ENCODE results near the gene ST3GAL5.
"Not testable (repeated sequence)": the region's sequence is repeated elsewhere in the genome, so short reads cannot be mapped to it uniquely, and the experiment has no call there.

The ST3GAL5 gene

GRCh38 chr2:85893428-85894258 lies 4.9 kb upstream of the ST3GAL5 start:
- DNase-seq = no peak

GRCh38 chr2:85892216-85892944 lies 3.6 kb upstream of the ST3GAL5 start:
- no peak for DNase-seq

GRCh38 chr2:85890522-85891176 lies 1.9 kb upstream of the ST3GAL5 start:
- DNase-seq = peak in 1 of 2 donors; percentile 68

- DNase-seq = peak in 1 of 2 donors; percentile 63
These were observed 964 bp upstream of the ST3GAL5 start for GRCh38 chr2:85889627-85890281.

- peak in 1 of 2 donors; percentile 61 for DNase-seq
These were observed 638 bp downstream of the ST3GAL5 start for GRCh38 chr2:85888020-85888683.

GRCh38 chr2:85887566-85888019 lies 1.2 kb downstream of the ST3GAL5 start:
- DNase-seq = peak; percentile 75 to 87

GRCh38 chr2:85886590-85886989 lies 2.2 kb downstream of the ST3GAL5 start:
- peak in 1 of 2 donors; percentile 58 for DNase-seq

GRCh38 chr2:85886141-85886540 lies 2.6 kb downstream of the ST3GAL5 start:
- DNase-seq = no peak

GRCh38 chr2:85881781-85882180 lies 7.0 kb downstream of the ST3GAL5 start:
- not testable (repeated sequence) for DNase-seq

- DNase-seq = not testable (repeated sequence)
These were observed 8.0 kb downstream of the ST3GAL5 start for GRCh38 chr2:85880716-85881328.

GRCh38 chr2:85878719-85879370 lies 9.9 kb downstream of the ST3GAL5 start:
- no peak for DNase-seq

- DNase-seq = no peak
These were observed 13.3 kb downstream of the ST3GAL5 start for GRCh38 chr2:85875350-85876050.

- DNase-seq = no peak
These were observed 15.1 kb downstream of the ST3GAL5 start for GRCh38 chr2:85873679-85874078.

- DNase-seq = no peak
These were observed 16.1 kb downstream of the ST3GAL5 start for GRCh38 chr2:85872536-85873161.

GRCh38 chr2:85871494-85872164 lies 17.2 kb downstream of the ST3GAL5 start:
- no peak for DNase-seq

GRCh38 chr2:85868822-85869221 lies 20.0 kb downstream of the ST3GAL5 start:
- no peak for DNase-seq

- DNase-seq = no peak
These were observed 21.1 kb downstream of the ST3GAL5 start for GRCh38 chr2:85867556-85868292.

- no peak for DNase-seq
These were observed 21.7 kb downstream of the ST3GAL5 start for GRCh38 chr2:85867121-85867520.
